ENCODE measurements around the gene TGFBRAP1.

Gene TGFBRAP1

GRCh38 chr2:105344704-105345345 is 15.3 kb upstream of the TGFBRAP1 start:
- H3K36me3 ChIP-seq (ENCODE audit: insufficient read depth) = peaks cover 6% of the 10 kb centered on the region; the same call in 1 of the 2 replicates
- H3K79me2 ChIP-seq (ENCODE audit: insufficient read depth, low read depth) = no peaks in the 10 kb centered on the region
- no peak overlapping the region for H3K4me3 ChIP-seq (IDR thresholded peaks at IDR 0.05; ENCODE audit: insufficient read depth, low read depth, low read length)
- H3K9ac ChIP-seq = no peak overlapping the region
- no peak overlapping the region for H2AFZ ChIP-seq (ENCODE audit: low read depth)
- H3K27ac ChIP-seq = no peak overlapping the region
- H3K4me2 ChIP-seq = no peak overlapping the region
- H3K4me1 ChIP-seq (ENCODE audit: low read depth, poor library complexity, severe bottlenecking) = no peaks in the 10 kb centered on the region
- H4K20me1 ChIP-seq (ENCODE audit: insufficient read depth) = no peaks in the 10 kb centered on the region
- H3K27me3 ChIP-seq (ENCODE audit: insufficient read depth, low read depth) = no peaks in the 10 kb centered on the region
- TF ChIP-seq, protein P1, sequence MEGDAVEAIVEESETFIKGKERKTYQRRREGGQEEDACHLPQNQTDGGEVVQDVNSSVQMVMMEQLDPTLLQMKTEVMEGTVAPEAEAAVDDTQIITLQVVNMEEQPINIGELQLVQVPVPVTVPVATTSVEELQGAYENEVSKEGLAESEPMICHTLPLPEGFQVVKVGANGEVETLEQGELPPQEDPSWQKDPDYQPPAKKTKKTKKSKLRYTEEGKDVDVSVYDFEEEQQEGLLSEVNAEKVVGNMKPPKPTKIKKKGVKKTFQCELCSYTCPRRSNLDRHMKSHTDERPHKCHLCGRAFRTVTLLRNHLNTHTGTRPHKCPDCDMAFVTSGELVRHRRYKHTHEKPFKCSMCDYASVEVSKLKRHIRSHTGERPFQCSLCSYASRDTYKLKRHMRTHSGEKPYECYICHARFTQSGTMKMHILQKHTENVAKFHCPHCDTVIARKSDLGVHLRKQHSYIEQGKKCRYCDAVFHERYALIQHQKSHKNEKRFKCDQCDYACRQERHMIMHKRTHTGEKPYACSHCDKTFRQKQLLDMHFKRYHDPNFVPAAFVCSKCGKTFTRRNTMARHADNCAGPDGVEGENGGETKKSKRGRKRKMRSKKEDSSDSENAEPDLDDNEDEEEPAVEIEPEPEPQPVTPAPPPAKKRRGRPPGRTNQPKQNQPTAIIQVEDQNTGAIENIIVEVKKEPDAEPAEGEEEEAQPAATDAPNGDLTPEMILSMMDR (conservative IDR thresholded peaks at IDR 0.05; ENCODE audit: low read depth, low read length) = peak; percentile 63

DNA sequence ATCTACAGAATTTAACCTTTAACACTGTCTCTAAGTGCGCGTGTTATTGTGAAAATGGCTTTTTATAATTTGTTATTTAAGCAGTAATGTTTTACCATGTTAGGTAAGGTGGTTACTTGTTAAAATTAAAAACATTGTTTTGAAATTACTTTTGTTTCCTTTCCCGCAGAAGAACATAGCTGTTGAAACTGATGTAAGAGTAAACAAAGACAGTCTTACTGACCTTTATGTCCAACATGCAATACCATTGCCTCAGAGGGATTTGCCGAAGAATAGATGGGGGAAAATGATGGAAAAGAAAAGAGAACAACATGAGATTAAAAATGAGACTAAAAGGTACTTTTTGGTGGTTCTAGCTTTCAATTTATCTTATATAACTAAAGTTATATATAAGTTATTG is 9.9 kb upstream of the TGFBRAP1 start:
- H3K4me1 ChIP-seq (ENCODE audit: low read depth, poor library complexity, severe bottlenecking) = peaks cover 29% of the 10 kb centered on the region
- H3K27ac ChIP-seq = no peak overlapping the region
- TF ChIP-seq, protein P1 (conservative IDR thresholded peaks at IDR 0.05; ENCODE audit: low read depth, low read length) = no peak
- no peak overlapping the region for H3K4me3 ChIP-seq (IDR thresholded peaks at IDR 0.05; ENCODE audit: insufficient read depth, low read depth, low read length)
- H3K4me2 ChIP-seq = peak overlapping the region; percentile 87; the same call in 1 of the 2 replicates
- H3K9ac ChIP-seq = no peak overlapping the region
- H3K79me2 ChIP-seq (ENCODE audit: insufficient read depth, low read depth) = peaks cover 38% of the 10 kb centered on the region
- H3K27me3 ChIP-seq (ENCODE audit: insufficient read depth, low read depth) = no peaks in the 10 kb centered on the region
- no peaks in the 10 kb centered on the region for H4K20me1 ChIP-seq (ENCODE audit: insufficient read depth)
- no peak overlapping the region for H2AFZ ChIP-seq (ENCODE audit: low read depth)
- peaks cover 6% of the 10 kb centered on the region; the same call in 1 of the 2 replicates for H3K36me3 ChIP-seq (ENCODE audit: insufficient read depth)

DNA sequence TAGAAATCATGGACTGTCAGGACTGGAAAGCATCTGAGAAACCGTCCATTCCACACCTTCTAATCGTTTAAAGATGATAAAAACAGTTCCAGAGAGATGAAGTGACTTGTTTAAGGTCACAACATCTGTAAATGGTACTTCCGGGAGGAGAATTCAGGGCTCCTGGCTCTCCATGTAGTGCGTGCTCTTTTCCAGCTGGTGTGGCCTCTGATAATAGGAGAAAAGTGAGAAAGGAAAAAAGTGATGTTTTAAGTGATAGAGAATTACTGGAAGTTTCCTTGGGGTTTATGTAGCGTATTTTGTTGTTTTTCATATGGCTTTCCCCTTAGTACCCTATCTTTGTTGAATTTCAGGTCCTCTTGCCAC is 8.5 kb upstream of the TGFBRAP1 start:
- Histone ChIP-seq H3K79me2 (ENCODE audit: insufficient read depth, low read depth) (peaks cover 38% of the 10 kb centered on the region), H4K20me1 (ENCODE audit: insufficient read depth) (no peaks in the 10 kb centered on the region), H3K9ac (peak overlapping the region; percentile 96), H2AFZ (ENCODE audit: low read depth) (peak overlapping the region; percentile 66), H3K4me1 (ENCODE audit: low read depth, poor library complexity, severe bottlenecking) (peaks cover 29% of the 10 kb centered on the region), H3K36me3 (ENCODE audit: insufficient read depth) (peaks cover 6% of the 10 kb centered on the region; the same call in 1 of the 2 replicates), H3K4me3 (IDR thresholded peaks at IDR 0.05; ENCODE audit: insufficient read depth, low read depth, low read length) (peak overlapping the region; percentile 83), H3K27ac (peak overlapping the region; percentile 96; the same call in 1 of the 2 replicates), H3K27me3 (ENCODE audit: insufficient read depth, low read depth) (no peaks in the 10 kb centered on the region), H3K4me2 (peak overlapping the region; percentile 87)
- TF ChIP-seq, protein P1 (conservative IDR thresholded peaks at IDR 0.05; ENCODE audit: low read depth, low read length) = no peak

GRCh38 chr2:105337122-105338019 is 7.8 kb upstream of the TGFBRAP1 start, which contains the start of gene C2orf49:
Gene C2orf49 (plus strand): TSS chr2:105337540. CDS start chr2:105337588, 48 bp downstream.
- Histone ChIP-seq H3K79me2 (ENCODE audit: insufficient read depth, low read depth) (peaks cover 38% of the 10 kb centered on the region), H3K27ac (peak within 1 kb of the TSS; percentile 96), H3K9ac (peak within 1 kb of the TSS; percentile 96), H3K4me2 (peak within 1 kb of the TSS; percentile 87), H3K36me3 (ENCODE audit: insufficient read depth) (peaks cover 4% of the 10 kb centered on the region; the same call in 1 of the 2 replicates), H3K27me3 (ENCODE audit: insufficient read depth, low read depth) (no peaks in the 10 kb centered on the region), H2AFZ (ENCODE audit: low read depth) (peak within 1 kb of the TSS; percentile 91), H3K4me1 (ENCODE audit: low read depth, poor library complexity, severe bottlenecking) (peaks cover 29% of the 10 kb centered on the region), H4K20me1 (ENCODE audit: insufficient read depth) (no peaks in the 10 kb centered on the region), H3K4me3 (IDR thresholded peaks at IDR 0.05; ENCODE audit: insufficient read depth, low read depth, low read length) (peak within 1 kb of the TSS; percentile 83)
- TF ChIP-seq, protein P1 (conservative IDR thresholded peaks at IDR 0.05; ENCODE audit: low read depth, low read length) = no peak
